HG03378 (cell line): ENCODE data around the gene TFPI.
A peak's percentile ranks its signal among the peaks of the same experiment; 100 is the strongest.
"Not testable (repeated sequence)": the region's sequence is repeated elsewhere in the genome, so short reads cannot be mapped to it uniquely, and the experiment has no call there.

ENCODE experiments used
- ATAC-seq: cut with Tn5 transposase; IDR thresholded peaks from one replicate; pipeline ENCODE4 v1.9.1; 2021; ENCODE audit warnings: mild to moderate bottlenecking, moderate library complexity; ENCODE audit not compliant: unreplicated experiment

Gene TFPI

DNA sequence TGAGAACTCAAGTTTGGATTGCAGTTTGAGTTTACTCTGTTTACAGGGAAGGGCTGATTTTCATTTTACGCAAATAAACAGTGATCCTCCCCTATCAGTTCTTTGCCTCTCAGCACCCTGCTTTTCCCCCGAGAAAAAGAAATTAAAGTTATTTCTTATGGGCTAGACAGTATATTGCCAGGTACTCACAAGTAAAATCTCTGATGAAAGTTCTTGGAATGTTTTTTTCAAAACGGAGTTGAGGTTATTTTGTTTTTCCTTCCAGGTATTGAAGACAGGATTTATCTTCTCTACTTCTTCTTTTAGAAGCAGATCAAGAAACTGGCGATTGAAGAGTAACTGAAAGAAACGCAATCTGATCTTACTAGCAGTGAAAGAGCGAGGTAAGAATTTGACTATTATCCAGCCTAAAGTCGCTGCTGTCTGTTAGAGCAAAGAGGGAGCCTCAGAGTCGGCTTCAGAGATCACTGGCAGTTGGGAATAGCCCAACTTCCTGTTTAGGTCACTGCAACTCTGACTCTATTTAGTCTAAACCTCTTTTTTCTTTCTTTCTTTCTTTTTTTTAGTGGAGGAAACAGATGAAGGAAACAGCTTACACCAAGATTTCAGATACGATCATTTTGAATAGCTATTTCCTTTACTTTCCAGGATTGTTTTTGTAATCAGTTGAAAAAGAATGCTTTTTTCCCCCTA lies at the start of gene TFPI:
Gene TFPI, minus strand, starts transcription at position 425 of the 693 bp plus-strand sequence. CDS start 50,667 bp downstream, outside the sequence.
- no peak for ATAC-seq

DNA sequence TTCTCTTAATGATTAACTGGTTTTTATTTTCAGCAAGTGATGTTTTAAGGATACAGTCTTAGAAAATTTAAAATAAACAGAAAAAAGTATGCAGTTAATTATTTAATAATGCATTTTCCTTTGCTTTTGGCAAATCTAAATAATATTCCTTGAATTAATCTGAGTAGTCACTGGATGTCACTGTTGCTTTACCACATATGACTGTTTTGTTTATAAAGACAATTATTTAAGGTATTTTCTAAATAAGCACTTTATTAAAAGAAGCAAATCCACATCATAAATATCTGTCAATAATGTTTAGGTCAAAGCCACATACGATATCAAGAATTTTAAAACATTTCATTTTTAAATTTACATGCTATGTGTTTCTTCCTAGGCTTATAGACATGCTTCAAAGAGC lies 40.6 kb upstream of the TFPI start:
- no peak for ATAC-seq

DNA sequence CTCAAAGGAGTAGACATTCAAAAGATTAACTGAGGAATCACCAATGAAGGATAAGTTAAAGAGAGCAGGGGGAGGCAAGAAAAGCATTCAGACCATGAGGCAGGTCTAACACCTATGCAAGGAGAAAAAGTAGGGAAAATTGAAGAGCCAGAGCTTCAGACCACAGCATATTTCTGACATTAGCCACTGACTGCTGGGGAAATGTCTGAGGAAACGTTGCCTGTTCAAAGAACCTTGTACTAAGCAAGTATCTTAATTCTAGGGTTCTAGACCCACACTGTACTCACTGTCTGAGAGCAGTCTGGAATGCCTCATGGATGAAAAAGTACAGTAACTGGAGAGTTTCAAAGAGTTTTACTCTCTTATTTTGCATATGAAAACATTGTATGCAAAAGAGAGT lies 39.5 kb upstream of the TFPI start:
- ATAC-seq: no peak

DNA sequence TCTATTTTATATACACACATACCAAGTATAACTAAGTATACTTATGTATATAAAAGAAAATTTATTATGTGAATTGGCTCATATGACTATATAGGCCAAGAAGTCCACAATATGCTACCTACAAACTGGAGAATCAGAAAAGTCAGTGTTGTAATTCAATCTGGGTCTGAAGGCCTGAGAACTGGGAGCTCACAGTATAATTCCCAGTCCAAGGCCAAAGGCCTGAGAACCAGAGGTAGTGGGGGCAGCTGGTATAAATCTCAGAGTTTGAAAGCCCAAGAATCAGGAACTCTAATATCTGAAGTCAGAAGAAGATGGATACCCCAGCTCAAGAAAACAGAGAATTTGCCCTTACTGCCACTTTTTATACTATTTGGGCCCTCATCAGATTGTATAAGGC lies 38.9 kb upstream of the TFPI start:
- no peak for ATAC-seq

DNA sequence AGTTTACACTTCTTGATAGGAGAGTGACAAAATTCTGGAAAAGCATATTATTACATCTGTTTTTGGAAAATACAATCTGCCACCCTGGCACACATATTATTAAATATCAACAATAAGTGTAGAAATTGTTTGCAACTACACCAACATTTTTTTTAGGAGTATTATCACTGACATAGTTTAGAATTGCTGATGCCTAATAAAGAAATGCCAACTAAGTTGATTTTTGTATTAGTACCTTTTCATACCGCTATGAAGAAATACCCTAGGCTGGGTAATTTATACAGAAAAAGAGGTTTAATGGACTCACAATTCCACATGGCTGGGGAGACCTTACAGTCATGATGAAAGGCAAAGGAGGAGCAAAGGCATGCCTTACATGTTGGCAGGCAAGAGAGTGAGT lies 35.9 kb upstream of the TFPI start:
- no peak for ATAC-seq

DNA sequence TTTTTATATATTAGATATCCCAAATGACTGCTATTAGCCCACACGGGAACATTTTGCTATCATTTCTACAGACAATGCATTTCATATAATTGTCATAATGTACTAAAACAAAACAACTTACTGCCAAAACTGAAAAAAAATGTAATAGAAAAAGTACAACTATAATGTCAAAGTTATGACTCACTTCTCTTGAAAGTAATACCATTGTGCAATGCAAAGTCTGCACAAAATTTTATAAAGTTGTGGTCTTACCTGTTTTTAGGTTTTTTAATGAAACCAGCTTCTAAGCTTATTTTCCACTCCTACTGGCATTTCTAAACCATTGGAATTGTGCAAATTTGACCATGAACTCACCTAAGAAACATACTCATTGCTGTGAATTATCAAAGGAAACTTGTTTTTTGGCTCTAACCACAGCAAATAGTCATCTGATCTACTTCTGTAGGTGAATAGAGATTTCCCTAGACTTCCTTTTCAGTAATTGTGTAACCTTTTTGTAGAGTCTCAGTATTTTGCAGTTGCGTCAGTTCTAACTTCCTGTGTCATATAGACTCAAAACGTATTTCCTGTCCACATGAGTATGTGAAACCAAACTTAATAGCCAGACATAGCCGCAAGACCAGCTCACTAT lies 31.9 kb upstream of the TFPI start:
- peak; percentile 94 for ATAC-seq

DNA sequence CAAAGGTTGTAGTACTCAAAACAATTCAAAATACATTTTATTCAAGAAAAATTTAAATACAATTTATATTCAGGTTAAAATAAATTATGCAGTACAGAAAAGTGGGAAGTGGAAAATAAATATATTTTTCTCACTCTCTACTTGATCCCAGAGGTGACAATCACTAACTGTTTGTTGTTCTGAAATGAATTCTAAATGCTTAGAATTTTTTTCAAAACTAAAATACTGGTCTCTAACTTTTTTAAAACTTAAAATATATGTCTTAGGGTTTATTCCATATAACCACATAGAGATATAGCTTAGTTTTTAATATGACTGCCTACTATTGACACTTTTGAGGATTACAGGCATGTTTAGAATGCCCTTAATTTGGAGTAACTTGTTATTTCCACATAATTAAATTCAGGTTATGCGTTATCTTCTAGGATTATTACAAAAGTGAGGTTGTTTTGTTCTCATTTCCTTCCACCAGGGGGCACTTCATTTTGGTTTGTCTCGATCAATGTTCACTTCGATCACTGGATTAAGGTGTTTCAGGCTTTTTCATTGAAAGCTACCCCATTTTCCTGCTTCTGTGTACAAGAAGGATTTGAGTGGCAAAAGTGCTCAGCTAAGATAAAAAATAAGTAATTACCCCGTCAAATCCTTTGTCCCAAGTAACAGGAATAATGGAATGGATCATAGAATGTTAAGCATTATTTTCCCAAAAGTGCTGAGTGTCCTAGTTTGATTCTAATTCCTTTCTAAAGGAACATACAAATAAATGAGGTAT lies 27.1 kb upstream of the TFPI start:
- peak; percentile 45 for ATAC-seq

DNA sequence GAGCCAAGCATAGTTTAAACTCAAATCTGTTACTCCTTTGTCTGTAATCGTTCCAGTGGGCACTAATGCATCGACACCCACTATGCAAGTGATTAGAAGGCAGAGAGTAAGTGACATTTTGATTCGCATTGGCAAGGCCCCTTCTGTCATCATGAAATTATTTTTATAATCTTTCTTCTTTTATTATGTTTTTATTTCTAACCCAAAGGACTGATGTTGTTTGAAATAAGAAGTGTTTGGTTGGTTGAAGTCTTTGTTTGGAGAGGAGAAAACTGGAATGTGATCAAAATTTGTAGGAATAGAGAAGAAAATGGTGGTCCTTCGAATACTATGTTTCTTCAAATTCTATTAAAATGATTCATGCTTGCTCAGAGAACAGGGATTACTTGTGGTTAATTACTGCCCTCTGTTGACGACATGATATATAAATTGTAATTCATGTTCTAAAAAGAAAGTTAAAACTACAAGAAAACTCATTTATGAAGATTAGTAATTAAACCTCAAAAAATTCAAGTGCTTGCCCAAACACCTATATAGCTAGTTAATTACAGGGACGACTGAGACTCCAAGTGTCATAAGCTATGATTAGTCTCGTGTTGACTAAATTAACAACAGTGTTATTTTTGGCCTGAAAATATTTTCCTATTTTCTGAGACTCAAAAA lies 26.4 kb upstream of the TFPI start:
- peak; percentile 47 for ATAC-seq

DNA sequence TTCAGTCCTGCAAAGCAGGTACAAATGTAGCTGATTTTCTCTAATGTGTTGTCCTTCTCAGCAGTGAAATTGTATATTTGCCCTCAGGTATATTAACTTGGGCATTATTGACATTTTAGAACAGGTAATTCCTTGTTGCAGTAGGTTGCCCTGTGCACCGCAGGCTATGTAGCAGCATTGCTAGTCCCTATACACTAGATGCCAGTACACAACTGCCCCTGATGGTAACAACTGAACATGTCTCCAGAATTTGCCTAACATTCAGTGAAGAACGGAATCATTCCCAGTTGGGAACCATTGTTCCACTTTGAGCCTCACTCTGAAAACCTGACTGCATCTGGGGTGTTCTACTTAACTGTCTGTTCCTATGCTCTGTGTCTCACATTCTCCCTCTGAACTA lies 23.1 kb upstream of the TFPI start:
- ATAC-seq: no peak

DNA sequence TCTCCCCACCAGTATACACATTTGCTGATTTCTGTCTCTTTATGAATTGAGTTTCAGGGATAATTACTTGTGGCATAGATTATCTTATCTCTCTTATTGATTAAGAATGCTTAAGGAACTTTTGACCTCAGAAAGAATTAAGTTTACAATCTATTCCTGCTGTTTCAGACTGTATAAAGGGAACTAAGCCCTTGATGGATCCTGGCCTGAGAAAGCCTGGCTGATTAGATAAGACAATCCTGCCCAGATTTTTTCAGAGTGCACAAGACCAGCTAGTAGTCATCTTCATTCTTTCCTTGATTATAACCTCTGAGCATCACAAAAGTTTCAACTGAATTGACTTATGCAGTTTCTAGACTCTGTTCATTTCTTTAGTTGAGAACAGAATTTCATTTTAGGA lies 22.7 kb upstream of the TFPI start:
- ATAC-seq: no peak

DNA sequence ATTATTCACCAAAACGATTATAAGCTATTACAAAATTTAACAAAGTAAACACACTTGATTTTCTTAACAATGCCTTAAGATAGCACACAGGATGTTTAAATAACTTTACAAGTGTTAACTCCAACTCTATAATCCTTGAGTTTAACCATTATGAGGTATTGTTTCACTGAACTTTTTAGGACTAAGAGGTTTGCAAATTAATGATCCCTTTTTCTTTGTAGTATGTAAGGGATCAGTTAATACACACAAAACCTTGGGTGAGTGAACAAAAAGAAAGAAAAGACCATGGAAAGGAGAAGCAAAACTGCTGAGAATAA lies 21.5 kb upstream of the TFPI start:
- no peak for ATAC-seq

DNA sequence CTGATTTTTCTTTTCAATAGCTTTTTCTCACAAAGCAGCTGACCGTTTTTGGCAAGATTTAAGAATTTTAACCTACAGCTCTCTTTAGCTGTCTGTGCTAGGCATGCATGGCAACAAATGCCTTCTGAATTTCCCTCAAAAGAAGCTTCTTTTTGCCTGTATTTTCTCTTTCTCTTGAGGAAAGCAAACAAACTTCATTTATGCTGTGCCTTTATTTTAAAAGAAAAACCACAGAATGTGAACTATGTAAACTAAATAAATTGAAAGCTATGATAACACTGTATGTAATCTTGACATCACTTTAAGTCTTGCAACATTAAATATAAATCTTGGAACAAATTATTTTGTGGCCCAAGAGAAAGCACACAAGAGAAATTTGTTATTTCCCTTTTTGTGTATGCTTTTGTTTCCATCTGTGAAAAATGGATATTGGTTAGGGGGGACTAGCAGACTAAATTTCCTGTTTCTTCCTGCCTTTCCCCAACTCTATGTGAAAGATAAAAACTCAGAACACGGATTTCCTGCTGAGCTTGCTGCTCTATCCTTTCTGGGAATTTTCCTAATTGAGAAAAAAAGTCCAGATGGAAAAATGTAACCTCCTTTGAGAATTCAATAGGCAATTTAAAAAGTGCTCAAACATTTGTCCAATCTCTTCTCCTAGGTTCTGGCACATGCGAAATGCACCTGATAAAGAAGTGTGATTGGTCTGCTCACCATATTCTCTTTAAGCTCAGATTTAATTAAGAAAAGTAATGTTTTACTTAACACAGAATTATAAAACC lies 20.9 kb upstream of the TFPI start:
- no peak for ATAC-seq

DNA sequence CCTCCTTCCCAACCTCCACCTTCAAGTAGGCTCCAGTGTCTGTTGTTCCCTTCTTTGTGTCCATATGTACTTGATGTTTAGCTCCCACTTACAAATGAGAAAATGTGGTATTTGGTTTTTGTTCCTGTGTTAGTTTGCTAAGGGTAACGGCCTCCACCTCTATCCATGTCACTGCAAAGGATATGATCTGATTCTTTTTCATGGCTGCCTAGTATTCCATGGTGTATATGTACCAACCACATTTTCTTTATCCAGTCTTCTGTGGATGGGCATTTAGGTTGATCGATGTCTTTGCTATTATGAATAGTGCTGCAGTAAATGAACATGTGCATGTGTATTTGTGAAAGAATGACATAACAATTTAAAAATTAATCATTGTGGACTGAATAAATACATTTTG lies 19.5 kb upstream of the TFPI start:
- ATAC-seq: no peak

DNA sequence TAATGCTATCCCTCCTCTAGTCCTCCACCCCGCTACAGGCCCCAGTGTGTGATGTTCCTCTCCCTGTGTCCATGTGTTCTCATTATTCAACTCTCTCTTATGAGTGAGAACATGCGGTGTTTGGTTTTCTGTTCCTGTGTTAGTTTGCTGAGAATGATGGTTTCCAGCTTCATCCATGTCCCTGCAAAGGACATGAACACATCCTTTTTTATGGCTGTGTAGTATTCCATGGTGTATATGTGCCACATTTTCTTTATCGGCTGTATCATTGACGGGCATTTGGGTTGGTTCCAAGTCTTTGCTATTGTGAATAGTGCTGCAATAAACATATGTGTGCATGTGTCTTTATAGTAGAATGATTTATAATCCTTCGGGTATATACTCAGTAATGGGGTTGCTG lies 17.8 kb upstream of the TFPI start:
- not testable (repeated sequence) for ATAC-seq

DNA sequence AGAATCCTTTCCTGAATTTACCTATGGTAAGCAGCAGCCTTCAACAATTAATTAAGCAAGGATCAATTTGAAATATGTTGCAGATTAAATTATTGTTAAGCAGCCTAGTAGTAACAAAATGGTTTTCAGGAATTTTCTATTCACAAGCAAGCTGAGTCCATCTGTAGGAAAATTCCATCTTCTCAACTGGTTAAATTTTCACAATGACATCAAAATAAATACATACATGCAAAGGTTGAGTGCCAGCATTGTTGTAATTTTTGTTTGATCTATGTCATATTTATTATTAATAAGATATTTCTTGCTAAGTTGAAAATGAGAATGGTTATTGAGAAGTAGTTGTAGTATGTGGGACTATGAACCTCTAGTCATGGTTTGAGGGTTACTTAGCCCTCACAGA lies 15.3 kb upstream of the TFPI start:
- no peak for ATAC-seq

DNA sequence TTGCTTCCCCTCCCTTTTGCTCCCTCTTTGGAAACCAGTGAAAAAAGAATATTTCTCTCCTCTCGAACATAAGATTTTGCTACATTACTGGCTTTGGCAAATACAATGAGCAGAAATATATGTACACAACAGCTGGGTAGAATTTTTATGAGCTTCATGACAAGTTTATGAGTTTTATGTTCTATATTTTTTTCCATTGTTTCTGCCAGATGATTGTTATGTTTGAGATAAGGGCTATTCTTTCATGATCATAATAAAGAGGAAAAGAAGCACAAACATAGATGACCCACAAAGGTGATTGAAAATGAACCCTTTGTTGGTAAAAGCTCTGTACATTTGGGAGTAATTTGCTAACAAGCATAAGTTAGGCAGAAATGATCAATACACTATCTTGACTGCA lies 14.8 kb upstream of the TFPI start:
- ATAC-seq: no peak

DNA sequence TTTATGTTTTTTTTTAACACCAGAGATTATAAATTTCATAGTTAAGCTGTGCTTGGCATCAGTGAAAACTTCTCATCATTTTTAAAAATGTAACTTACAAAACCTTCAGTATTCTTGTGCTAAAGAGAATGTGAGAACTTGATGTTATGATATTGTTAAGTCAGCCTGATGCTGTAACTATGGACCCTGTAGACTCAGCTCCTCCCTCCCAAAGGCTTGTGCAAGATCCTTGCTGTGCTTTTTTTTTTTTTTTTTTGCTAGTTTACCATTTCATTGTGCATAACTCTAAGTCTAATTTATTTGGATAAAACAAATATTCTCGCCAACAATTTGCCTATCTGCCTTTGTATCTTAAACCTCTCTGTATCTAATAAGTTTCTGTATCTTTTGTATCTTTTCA lies 12.9 kb upstream of the TFPI start:
- no peak for ATAC-seq

DNA sequence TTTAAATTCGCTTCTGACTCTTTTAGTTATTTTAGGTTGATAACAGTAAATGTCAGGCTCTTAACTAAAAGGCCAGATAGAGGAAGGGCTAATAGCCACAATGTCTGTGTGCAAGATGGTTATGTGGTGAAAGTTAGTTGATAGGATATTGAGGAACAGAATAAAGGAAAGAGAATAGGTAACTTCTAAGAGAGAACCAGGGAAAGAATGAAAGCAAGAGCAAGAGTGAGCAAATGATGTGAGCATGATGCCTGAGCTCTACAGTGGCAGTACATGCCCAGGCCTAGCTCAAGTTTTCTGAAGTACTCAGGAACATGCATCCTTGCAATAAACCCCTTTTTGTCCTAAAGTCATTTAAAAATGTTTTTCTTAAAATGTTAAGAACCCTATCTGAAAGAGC lies 12.5 kb upstream of the TFPI start:
- no peak for ATAC-seq

DNA sequence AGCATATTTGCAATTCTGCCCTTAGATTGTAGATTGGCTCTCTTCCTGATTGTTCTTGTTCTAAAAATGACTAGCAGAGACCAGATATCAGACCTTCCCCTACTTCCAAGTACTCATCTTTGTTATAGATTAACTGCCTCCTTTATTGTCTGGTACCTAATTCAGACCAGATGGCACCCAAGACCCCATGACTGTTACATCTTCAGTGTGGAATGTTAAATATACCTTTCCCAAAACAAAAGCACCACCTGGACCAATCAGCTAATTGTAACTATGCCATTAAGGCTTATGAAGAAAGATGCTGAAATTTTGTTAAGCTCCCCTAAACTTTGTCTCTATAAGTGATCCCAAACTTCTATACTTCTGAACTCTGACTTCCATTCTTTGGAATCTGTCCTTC lies 12.0 kb upstream of the TFPI start:
- no peak for ATAC-seq

DNA sequence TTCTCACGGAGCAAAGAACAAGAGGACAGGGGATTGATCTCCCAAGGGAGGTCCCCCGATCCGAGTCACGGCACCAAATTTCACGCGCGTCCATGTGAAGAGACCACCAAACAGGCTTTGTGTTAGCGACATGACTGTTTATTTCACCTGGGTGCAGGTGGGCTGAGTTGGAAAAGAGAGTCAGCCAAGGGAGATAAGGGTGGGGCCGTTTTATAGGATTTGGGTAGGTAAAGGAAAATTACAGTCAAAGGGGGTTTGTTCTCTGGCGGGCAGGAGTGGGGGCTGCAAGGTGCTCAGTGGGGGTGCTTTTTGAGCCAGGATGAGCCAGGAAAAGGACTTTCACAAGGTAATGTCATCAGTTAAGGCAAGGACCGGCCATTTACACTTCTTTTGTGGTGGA lies 11.4 kb upstream of the TFPI start:
- not testable (repeated sequence) for ATAC-seq

DNA sequence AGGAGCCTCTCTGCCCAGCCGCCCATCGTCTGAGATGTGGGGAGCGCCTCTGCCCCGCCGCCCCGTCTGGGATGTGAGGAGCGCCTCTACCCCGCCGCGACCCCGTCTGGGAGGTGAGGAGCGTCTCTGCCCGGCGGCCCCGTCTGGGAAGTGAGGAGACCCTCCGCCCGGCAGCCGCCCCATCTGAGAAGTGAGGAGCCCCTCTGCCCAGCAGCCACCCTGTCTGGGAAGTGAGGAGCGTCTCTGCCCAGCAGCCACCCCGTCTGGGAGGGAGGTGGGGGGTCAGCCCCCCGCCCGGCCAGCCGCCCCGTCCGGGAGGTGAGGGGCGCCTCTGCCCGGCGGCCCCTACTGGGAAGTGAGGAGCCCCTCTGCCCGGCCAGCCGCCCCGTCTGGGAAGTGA lies 2.3 kb upstream of the TFPI start:
- ATAC-seq: not testable (repeated sequence)
